Urinary bladder (tissue), 4 donors: ENCODE results near the gene ABCA4. TPM values are rescaled to one million over a fixed set of nuclear protein-coding genes. Genes with fewer than 3 reads are reported as not detected.
"Not testable (repeated sequence)": the region's sequence is repeated elsewhere in the genome, so short reads cannot be mapped to it uniquely, and the experiment has no call there.

ENCODE experiments used
- DNase-seq: peaks from one replicate; pipeline ENCODE4 v3.0.0-alpha.2; 2015; ENCODE audit errors: extremely low spot score
- H3K27ac ChIP-seq: one replicate; pipeline ENCODE4 v1.5.1; 2013; ENCODE audit warnings: low read depth, mild to moderate bottlenecking, moderate library complexity
- H3K36me3 ChIP-seq: one replicate; pipeline ENCODE4 v1.6.1; 2013; ENCODE audit warnings: mild to moderate bottlenecking, moderate library complexity; ENCODE audit not compliant: insufficient read depth
- H3K4me1 ChIP-seq: one replicate; pipeline ENCODE4 v1.6.1; 2013; ENCODE audit warnings: mild to moderate bottlenecking, moderate library complexity; ENCODE audit not compliant: insufficient read depth
- H3K4me3 ChIP-seq: one replicate; pipeline ENCODE4 v1.5.1; 2013; ENCODE audit warnings: low read depth, low read length
- WGBS: extraction: QIAGEN DNeasy Blood & Tissue Kit; methylation state at CpG from one replicate; pipeline ENCODE4 v1.1.7; 2013; 5-methylcytosine and 5-hydroxymethylcytosine counted together
- polyA plus RNA-seq: library from polyadenylated mRNA; stranded (reverse); fragments of 200-250 nt; gene quantifications from one replicate; pipeline ENCODE4 v1.2.3, GENCODE V29; 2013
- total RNA-seq: library from RNA; depleted of rRNA; stranded (reverse); fragments of >200 nt; gene quantifications from one replicate; pipeline ENCODE4 v1.2.3, GENCODE V29; 2014
- donor health status: healthy with polysubstance abuse.
- donor health status: healthy.

ABCA4 gene
- total and polyA plus RNA-seq, 2 donors, result 0.37 to 0.90 TPM

- WGBS, result 86% methylated on average over 2 of the region's 2 CpGs
- not testable (repeated sequence) for H3K4me1 ChIP-seq, H3K36me3 ChIP-seq, DNase-seq, H3K4me3 ChIP-seq, H3K27ac ChIP-seq
Observed at GRCh38 chr1:93947002-93947686, 173.8 kb downstream of the ABCA4 start.

Other genes starting within 250 kb of the ABCA4 start
- gene DNTTIP2, start 241.9 kb downstream of the ABCA4 start, total RNA-seq, result 42.9 TPM
- gene DNTTIP2, start 241.9 kb downstream of the ABCA4 start, polyA plus RNA-seq, result 28.4 TPM
- 12.6 TPM for gene GCLM, start 211.7 kb downstream of the ABCA4 start, total RNA-seq
- 6.7 TPM for gene GCLM, start 211.7 kb downstream of the ABCA4 start, polyA plus RNA-seq
- gene ARHGAP29, start 116.4 kb upstream of the ABCA4 start, total RNA-seq, result 72.0 TPM
- gene ARHGAP29, start 116.4 kb upstream of the ABCA4 start, polyA plus RNA-seq, result 9.0 TPM